Vagina (tissue), 2 donors: ENCODE data around the gene NKX3-2.

Experiments
- POLR2A ChIP-seq, 2 donors: fragments of 450-650 bp; IDR thresholded peaks; one replicate each; pipeline ENCODE4 v1.6.1; 2017; ENCODE audit warnings: antibody characterized with exemption in 2 of 2, mild to moderate bottlenecking in 2 of 2, moderate library complexity in 2 of 2
- TF ChIP-seq, protein P1 (sequence below), 3 experiments: fragments of 450-650 bp in 2 of 3; fragments of 200-600 bp in 1 of 3; sonication (generic) in 1 of 3; IDR thresholded peaks; one replicate each; pipeline ENCODE4 v1.5.1; 2017 to 2019; ENCODE audit warnings: antibody characterized with exemption in 3 of 3, mild to moderate bottlenecking in 2 of 3, moderate library complexity in 2 of 3

DNA sequence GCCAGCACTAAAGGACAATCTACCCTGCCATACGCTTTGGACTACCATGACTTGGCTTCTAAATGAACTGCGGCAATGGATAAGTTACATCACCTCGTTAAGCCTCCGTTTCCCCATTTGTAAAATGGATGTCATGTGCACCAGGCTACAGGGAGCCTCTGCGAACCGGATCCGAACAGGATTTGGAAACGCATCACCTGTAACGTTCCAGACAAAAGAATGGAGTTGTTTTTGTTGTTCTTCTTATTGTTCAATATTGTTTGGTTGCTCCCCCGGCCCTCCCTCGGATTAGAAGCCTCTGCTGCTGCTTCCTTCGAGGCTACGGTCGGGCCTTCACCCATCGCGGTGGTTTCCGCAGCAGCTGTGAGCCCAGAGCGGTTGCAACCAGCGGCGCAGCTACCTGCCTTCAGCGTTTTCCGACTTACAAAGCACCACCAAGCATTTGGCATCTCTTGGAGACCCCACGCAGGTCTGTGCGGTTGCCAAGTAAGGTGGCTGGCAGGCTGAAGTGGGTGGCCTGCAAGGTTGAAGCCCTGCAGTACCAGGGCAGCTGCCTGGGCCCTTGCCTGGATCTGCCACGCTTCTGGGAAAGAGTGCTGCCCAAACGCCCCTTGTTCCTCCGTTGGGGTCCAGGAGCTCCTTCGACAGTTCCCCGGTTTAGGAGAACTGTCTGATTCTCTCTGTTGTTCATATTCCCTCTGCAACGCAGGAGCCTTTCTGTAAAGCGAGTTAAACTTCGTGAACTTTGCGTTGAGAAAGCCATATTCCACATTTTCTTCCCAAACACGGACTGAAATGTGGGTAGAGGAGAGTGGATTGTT is 7.1 kb downstream of the NKX3-2 start:
- TF ChIP-seq, protein P1, sequence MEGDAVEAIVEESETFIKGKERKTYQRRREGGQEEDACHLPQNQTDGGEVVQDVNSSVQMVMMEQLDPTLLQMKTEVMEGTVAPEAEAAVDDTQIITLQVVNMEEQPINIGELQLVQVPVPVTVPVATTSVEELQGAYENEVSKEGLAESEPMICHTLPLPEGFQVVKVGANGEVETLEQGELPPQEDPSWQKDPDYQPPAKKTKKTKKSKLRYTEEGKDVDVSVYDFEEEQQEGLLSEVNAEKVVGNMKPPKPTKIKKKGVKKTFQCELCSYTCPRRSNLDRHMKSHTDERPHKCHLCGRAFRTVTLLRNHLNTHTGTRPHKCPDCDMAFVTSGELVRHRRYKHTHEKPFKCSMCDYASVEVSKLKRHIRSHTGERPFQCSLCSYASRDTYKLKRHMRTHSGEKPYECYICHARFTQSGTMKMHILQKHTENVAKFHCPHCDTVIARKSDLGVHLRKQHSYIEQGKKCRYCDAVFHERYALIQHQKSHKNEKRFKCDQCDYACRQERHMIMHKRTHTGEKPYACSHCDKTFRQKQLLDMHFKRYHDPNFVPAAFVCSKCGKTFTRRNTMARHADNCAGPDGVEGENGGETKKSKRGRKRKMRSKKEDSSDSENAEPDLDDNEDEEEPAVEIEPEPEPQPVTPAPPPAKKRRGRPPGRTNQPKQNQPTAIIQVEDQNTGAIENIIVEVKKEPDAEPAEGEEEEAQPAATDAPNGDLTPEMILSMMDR (IDR thresholded peaks at IDR 0.05), result no peak
- no peak for TF ChIP-seq POLR2A (IDR thresholded peaks at IDR 0.05)
